GM23338 (cell line): Measurements from ENCODE around the gene FBXO33. TPM values are rescaled to one million over a fixed set of nuclear protein-coding genes. Genes with fewer than 3 reads are reported as not detected.

ENCODE experiments used
- ATAC-seq: fragments of 200-7000 bp; cut with Tn5 transposase; 3 replicates; pipeline ENCODE4 v1.9.1; 2020
- DNase-seq: peaks from one replicate; pipeline ENCODE4 v3.0.0-alpha.2; 2015; ENCODE audit warnings: low spot score
- H2AFZ ChIP-seq: fragments of 200-600 bp; sonication (generic); 2 replicates; pipeline ENCODE4 v1.8.0; 2016; ENCODE audit warnings: antibody characterized with exemption, mild to moderate bottlenecking, moderate library complexity
- H3F3A ChIP-seq: fragments of 200-600 bp; sonication (generic); replicated peaks from 2 replicates; pipeline ENCODE4 v1.8.0; 2017; ENCODE audit warnings: antibody characterized with exemption, mixed run types, low read depth
- H3K27ac ChIP-seq: fragments of 200-600 bp; sonication (generic); 2 replicates; pipeline ENCODE4 v1.6.1; 2016; ENCODE audit warnings: low read depth
- H3K27me3 ChIP-seq: fragments of 200-600 bp; sonication (generic); 2 replicates; pipeline ENCODE4 v1.8.0; 2016; ENCODE audit warnings: mild to moderate bottlenecking, mixed run types, moderate library complexity; ENCODE audit not compliant: insufficient read depth
- H3K36me3 ChIP-seq: fragments of 200-600 bp; sonication (generic); 2 replicates; pipeline ENCODE4 v1.8.0; 2016; ENCODE audit warnings: mild to moderate bottlenecking; ENCODE audit not compliant: insufficient read depth
- H3K4me1 ChIP-seq: fragments of 200-600 bp; sonication (generic); 2 replicates; pipeline ENCODE4 v1.8.0; 2016; ENCODE audit warnings: mild to moderate bottlenecking, moderate library complexity; ENCODE audit not compliant: insufficient read depth
- H3K4me2 ChIP-seq: fragments of 200-600 bp; sonication (generic); 2 replicates; pipeline ENCODE4 v1.7.1; 2017; ENCODE audit warnings: mixed run types
- H3K4me3 ChIP-seq: fragments of 200-600 bp; sonication (generic); 2 replicates; pipeline ENCODE4 v1.6.1; 2016; ENCODE audit warnings: mixed run types
- H3K79me2 ChIP-seq: fragments of 200-600 bp; sonication (generic); replicated peaks from 2 replicates; pipeline ENCODE4 v1.8.0; 2017; ENCODE audit warnings: mild to moderate bottlenecking; ENCODE audit not compliant: insufficient read depth
- H3K9me2 ChIP-seq: fragments of 200-600 bp; sonication (generic); 2 replicates; pipeline ENCODE4 v1.8.0; 2017; ENCODE audit not compliant: insufficient read depth
- H4K20me1 ChIP-seq: fragments of 200-600 bp; sonication (generic); replicated peaks from 2 replicates; pipeline ENCODE4 v1.8.0; 2017; ENCODE audit warnings: mild to moderate bottlenecking; ENCODE audit not compliant: insufficient read depth
- H3K27ac Mint-ChIP-seq: 2 replicates; pipeline ENCODE4 v1.8.0; 2020; ENCODE audit warnings: inconsistent platforms, mild to moderate bottlenecking, moderate library complexity, mixed read lengths
- H3K27me3 Mint-ChIP-seq: 3 replicates; pipeline ENCODE4 v1.8.0; 2022; ENCODE audit warnings: low read depth, mild to moderate bottlenecking, moderate library complexity, mixed read lengths, inconsistent platforms; ENCODE audit not compliant: insufficient read depth, poor library complexity
- H3K36me3 Mint-ChIP-seq: 3 replicates; pipeline ENCODE4 v1.8.0; 2021; ENCODE audit warnings: low read depth, mild to moderate bottlenecking, inconsistent platforms, moderate library complexity, mixed read lengths
- H3K4me1 Mint-ChIP-seq: 3 replicates; pipeline ENCODE4 v1.8.0; 2020; ENCODE audit warnings: mild to moderate bottlenecking, inconsistent platforms, mixed read lengths
- H3K4me3 Mint-ChIP-seq: 3 replicates; pipeline ENCODE4 v1.8.0; 2021; ENCODE audit warnings: moderate library complexity, mild to moderate bottlenecking, inconsistent platforms, mixed read lengths
- H3K9me3 Mint-ChIP-seq: 3 replicates; pipeline ENCODE4 v1.8.0; 2020; ENCODE audit warnings: moderate library complexity, mild to moderate bottlenecking, inconsistent platforms, mixed read lengths
- CREB1 ChIP-seq: fragments of 250-450 bp; sonication (Bioruptor Pico); IDR thresholded peaks from 2 replicates; pipeline ENCODE4 v1.5.0; 2020; ENCODE audit warnings: low read depth, mild to moderate bottlenecking, moderate library complexity
- CTCF ChIP-seq, 2 experiments: fragments of 200-600 bp in 1 of 2; sonication (generic) in 1 of 2; conservative IDR thresholded peaks; 2 replicates each; pipeline versions ENCODE4 v1.5.1 to v1.6.1; 2016 to 2017; ENCODE audit warnings: antibody characterized with exemption in 2 of 2, low read depth in 2 of 2, mild to moderate bottlenecking in 2 of 2, moderate library complexity in 1 of 2
- ETS1 ChIP-seq: IDR thresholded peaks from 2 replicates; pipeline ENCODE4 v1.6.1; 2016; ENCODE audit warnings: antibody characterized with exemption
- EZH2 ChIP-seq: fragments of 200-600 bp; sonication (generic); IDR thresholded peaks from one replicate; pipeline ENCODE4 v1.8.0; 2017; ENCODE audit warnings: antibody characterized with exemption, mild to moderate bottlenecking, low read depth; ENCODE audit not compliant: unreplicated experiment
- EZH2phosphoT487 ChIP-seq: fragments of 200-600 bp; sonication (generic); IDR thresholded peaks from one replicate; pipeline ENCODE4 v1.8.1; 2018; ENCODE audit warnings: antibody characterized with exemption; ENCODE audit not compliant: unreplicated experiment
- JUNB ChIP-seq: IDR thresholded peaks from one replicate; pipeline ENCODE4 v1.6.1; 2016; ENCODE audit warnings: antibody characterized with exemption; ENCODE audit not compliant: unreplicated experiment
- NANOG ChIP-seq: IDR thresholded peaks from 2 replicates; pipeline ENCODE4 v1.6.1; 2016; ENCODE audit warnings: antibody characterized with exemption, borderline replicate concordance
- POLR2AphosphoS5 ChIP-seq: IDR thresholded peaks from 2 replicates; pipeline ENCODE4 v1.6.1; 2016; ENCODE audit warnings: antibody characterized with exemption, low read depth
- REST ChIP-seq: IDR thresholded peaks from one replicate; pipeline ENCODE4 v1.6.1; 2018; ENCODE audit warnings: antibody characterized with exemption; ENCODE audit not compliant: unreplicated experiment
- STAT1 ChIP-seq: IDR thresholded peaks from one replicate; pipeline ENCODE4 v1.6.1; 2016; ENCODE audit warnings: antibody characterized with exemption; ENCODE audit not compliant: unreplicated experiment
- ZNF114 ChIP-seq: fragments of 250-450 bp; sonication (Bioruptor Pico); IDR thresholded peaks from 2 replicates; pipeline ENCODE4 v1.5.0; 2020; ENCODE audit warnings: mild to moderate bottlenecking, moderate library complexity
- ZNF331 ChIP-seq: fragments of 250-450 bp; sonication (Bioruptor Pico); IDR thresholded peaks from 2 replicates; pipeline ENCODE4 v1.5.0; 2020; ENCODE audit warnings: low read depth, mild to moderate bottlenecking, moderate library complexity
- ZNF462 ChIP-seq: fragments of 250-450 bp; sonication (Bioruptor Pico); IDR thresholded peaks from 2 replicates; pipeline ENCODE4 v1.5.0; 2020; ENCODE audit warnings: mild to moderate bottlenecking, moderate library complexity
- polyA plus RNA-seq: library from polyadenylated mRNA; unstranded; fragments of >200 nt; fragmentation: Nextera tagmentation; extraction: Ambion mirVana; gene quantifications from 2 replicates; pipeline ENCODE4 v1.2.1, GENCODE V29; 2016
- total RNA-seq: library from RNA; depleted of rRNA; stranded (reverse); fragments of >200 nt; shearing (Covaris generic); gene quantifications from 2 replicates; pipeline ENCODE4 v1.2.3, GENCODE V29; 2014

FBXO33 gene
- total and polyA plus RNA-seq, 2 experiments from 2014 or later, result 6.7 to 13.1 TPM

- peak; percentile 61 for ATAC-seq
- peak overlapping the region; percentile 100 for H3K27ac ChIP-seq
- Mint-ChIP-seq H3K9me3 (no peaks in the 10 kb centered on the region), H3K4me1 (peaks cover 23% of the 10 kb centered on the region), H3K4me3 (peak overlapping the region; percentile 100), H3K27me3 (peaks cover 4% of the 10 kb centered on the region), H3K27ac (peak overlapping the region; percentile 100), H3K36me3 (no peaks in the 10 kb centered on the region)
- H3K27me3 ChIP-seq, result no peaks in the 10 kb centered on the region
- no peaks in the 10 kb centered on the region for H3K9me2 ChIP-seq
- DNase-seq, result peak; percentile 75
- H3K4me3 ChIP-seq, result peak overlapping the region; percentile 75
- H3K79me2 ChIP-seq, result peaks cover 43% of the 10 kb centered on the region
- H4K20me1 ChIP-seq, result peaks cover 16% of the 10 kb centered on the region; the same call in 1 of the 2 replicates
- H2AFZ ChIP-seq, result peak overlapping the region; percentile 99
- peaks cover 19% of the 10 kb centered on the region for H3K4me1 ChIP-seq
- no peaks in the 10 kb centered on the region for H3K36me3 ChIP-seq
- H3K4me2 ChIP-seq, result peak overlapping the region; percentile 95
- H3F3A ChIP-seq, result no peaks in the 10 kb centered on the region
- TF ChIP-seq POLR2AphosphoS5 (no peak; the same call in 1 of the 2 replicates), CTCF (conservative IDR thresholded peaks at IDR 0.05; ENCODE audit: low read depth in 2 of 2) (no peak), EZH2 (no peak), STAT1 (no peak), JUNB (no peak), EZH2phosphoT487 (no peak), ETS1 (no peak), ZNF114 (CRISPR knock-in tag) (no peak), ZNF462 (CRISPR knock-in tag) (no peak), NANOG (no peak), CREB1 (CRISPR knock-in tag) (no peak), ZNF331 (CRISPR knock-in tag) (no peak), REST (no peak)
Observed at GRCh38 chr14:39431416-39432178, 636 bp downstream of the FBXO33 start.
